Lower leg skin (tissue), 3 donors: ENCODE measurements around the gene TRPC4AP.

Experiments
- POLR2A ChIP-seq, 2 donors: fragments of 450-650 bp; IDR thresholded peaks; one replicate each; pipeline ENCODE4 v1.6.1; 2016 to 2017; ENCODE audit warnings: antibody characterized with exemption in 2 of 2, mild to moderate bottlenecking in 1 of 2, moderate library complexity in 1 of 2
- TF ChIP-seq, protein P1 (sequence below), 3 donors: fragments of 450-650 bp; IDR thresholded peaks; one replicate each; pipeline ENCODE4 v1.5.1; 2016; ENCODE audit warnings: antibody characterized with exemption in 3 of 3, mild to moderate bottlenecking in 3 of 3, moderate library complexity in 2 of 3

DNA sequence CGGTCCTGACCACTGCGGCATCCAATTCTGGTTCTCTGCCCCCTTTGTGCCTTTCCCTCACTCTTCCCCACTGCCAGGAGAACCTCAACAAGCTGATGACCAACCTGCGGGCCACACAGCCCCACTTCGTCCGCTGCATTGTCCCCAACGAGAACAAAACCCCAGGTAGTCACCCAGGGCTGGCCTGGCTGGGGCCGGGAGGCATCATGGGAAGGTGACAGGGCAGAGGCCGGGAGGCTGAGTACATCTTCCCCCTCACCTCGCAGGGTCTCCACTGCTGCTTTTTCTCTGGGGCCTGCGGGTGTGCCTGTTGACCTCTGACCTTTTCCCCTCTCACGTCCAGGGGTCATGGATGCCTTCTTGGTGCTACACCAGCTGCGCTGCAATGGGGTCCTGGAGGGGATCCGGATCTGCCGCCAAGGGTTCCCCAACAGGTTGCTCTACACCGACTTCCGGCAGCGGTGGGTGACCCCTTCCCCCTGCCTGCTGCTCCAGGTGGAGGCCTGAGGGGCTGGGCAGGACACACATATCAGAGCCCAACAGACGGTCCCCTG is 101.9 kb downstream of the TRPC4AP start:
- TF ChIP-seq, protein P1, sequence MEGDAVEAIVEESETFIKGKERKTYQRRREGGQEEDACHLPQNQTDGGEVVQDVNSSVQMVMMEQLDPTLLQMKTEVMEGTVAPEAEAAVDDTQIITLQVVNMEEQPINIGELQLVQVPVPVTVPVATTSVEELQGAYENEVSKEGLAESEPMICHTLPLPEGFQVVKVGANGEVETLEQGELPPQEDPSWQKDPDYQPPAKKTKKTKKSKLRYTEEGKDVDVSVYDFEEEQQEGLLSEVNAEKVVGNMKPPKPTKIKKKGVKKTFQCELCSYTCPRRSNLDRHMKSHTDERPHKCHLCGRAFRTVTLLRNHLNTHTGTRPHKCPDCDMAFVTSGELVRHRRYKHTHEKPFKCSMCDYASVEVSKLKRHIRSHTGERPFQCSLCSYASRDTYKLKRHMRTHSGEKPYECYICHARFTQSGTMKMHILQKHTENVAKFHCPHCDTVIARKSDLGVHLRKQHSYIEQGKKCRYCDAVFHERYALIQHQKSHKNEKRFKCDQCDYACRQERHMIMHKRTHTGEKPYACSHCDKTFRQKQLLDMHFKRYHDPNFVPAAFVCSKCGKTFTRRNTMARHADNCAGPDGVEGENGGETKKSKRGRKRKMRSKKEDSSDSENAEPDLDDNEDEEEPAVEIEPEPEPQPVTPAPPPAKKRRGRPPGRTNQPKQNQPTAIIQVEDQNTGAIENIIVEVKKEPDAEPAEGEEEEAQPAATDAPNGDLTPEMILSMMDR (IDR thresholded peaks at IDR 0.05): no peak
- TF ChIP-seq POLR2A (IDR thresholded peaks at IDR 0.05): no peak
